Stimulated activated CD8-positive, alpha-beta memory T cell treated with anti-CD3 and anti-CD28 coated beads, Interleukin-2, amount 100 ng/mL, for 1 hour (primary cell): ENCODE measurements around the gene UPF3A.
A peak's percentile ranks its signal among the peaks of the same experiment; 100 is the strongest.
"Not testable (repeated sequence)": the region's sequence is repeated elsewhere in the genome, so short reads cannot be mapped to it uniquely, and the experiment has no call there.

Experiments
- DNase-seq, 2 donors: peaks; one replicate each; pipeline ENCODE4 v3.0.0-alpha.2; 2020; ENCODE audit warnings: low read depth in 2 of 2

Gene UPF3A

DNA sequence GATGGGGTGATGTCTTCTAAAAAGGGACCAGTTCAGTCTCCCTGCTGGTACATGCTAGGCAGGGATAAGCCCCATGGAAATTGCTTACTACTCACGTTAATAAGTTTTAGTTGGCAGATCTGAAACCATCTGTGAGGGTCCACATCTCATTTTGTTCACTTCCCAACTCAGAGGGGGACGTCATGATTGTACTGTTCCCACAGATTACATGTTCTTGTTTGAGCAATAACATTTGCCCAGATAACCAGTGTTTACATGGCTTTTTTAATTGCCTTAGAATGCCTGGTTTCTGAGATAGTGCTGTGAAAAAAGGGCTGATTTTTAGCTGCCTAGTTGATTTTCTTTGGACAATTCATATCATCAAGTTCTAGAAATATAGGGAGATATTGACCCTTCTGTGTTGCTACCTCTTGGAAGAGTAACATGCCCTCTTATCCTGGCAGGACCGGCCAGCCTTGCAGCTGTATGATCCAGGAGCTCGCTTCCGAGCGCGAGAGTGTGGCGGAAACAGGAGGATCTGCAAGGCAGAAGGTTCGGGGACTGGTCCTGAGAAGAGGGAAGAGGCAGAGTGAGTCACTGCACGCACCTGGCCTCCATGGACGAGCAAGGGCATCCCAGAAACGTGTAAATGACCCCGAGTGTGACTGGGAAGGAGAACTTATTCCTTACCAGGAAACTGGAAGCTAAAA is 23.1 kb downstream of the UPF3A start:
- DNase-seq: no peak

DNA sequence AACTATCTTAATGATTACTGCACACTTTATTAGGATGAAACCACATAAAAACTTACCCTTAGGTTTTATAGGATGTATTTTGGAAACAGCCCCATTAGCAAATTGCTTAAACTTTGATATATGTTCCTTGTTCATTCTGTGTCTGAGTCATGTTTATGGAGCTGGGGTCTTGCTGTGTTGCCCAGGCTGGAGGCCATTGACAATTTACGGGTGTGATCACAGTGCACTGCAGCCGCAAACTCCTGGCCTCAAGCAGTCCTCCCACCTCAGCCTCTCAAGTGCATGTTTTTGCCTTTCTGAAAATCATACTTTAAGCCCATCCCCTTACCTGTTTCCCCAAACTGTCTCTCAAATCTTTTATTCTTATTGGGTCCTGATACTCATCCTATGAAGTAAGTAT is 27.7 kb downstream of the UPF3A start:
- no peak for DNase-seq

- no peak for DNase-seq
Observed at GRCh38 chr13:114309806-114310410, 28.5 kb downstream of the UPF3A start.

GRCh38 chr13:114310956-114311355 is 29.6 kb downstream of the UPF3A start:
- no peak for DNase-seq

GRCh38 chr13:114311387-114311786 is 30.0 kb downstream of the UPF3A start:
- no peak for DNase-seq

GRCh38 chr13:114311908-114312307 is 30.5 kb downstream of the UPF3A start:
- no peak for DNase-seq

GRCh38 chr13:114313061-114313860 is 31.9 kb downstream of the UPF3A start:
- no peak for DNase-seq

GRCh38 chr13:114314074-114314912 is 32.9 kb downstream of the UPF3A start, which contains the start of gene CHAMP1:
CHAMP1 (plus strand) TSS chr13:114314503; CDS start chr13:114323843, 9,340 bp downstream.
- DNase-seq: peak; percentile 79 to 81

DNA sequence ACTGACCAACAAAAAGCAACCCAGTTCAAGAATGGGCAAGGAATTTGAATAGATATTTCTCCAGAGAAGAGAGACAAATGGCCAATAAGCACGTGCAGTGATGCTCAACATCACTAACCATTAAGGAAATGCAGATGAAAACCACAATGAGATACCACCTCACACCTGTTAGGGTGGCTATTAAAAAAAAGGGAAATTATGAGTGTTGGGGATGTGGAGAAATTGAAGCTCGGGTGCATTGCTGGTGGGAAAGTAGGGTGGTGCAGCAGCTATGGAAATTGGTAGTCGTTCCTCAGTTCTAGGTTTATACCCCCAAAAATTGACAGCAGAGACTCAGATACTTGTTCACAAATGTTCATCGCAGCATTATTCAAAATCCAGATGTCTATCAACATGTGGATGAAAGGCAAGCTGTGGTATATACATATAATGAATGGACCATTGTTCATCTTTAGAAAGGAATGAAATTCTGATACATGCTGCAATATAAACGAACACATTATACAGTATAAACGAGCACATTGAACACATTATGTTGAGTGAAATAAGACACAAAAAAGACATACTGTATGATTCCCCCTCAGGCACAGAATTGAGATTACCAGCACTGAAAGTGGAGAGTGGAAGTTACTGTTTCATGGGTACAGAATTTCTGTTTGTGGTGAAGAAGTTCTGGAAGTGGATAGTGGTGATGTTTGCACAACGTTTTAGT is 33.8 kb downstream of the UPF3A start:
- no peak for DNase-seq

DNA sequence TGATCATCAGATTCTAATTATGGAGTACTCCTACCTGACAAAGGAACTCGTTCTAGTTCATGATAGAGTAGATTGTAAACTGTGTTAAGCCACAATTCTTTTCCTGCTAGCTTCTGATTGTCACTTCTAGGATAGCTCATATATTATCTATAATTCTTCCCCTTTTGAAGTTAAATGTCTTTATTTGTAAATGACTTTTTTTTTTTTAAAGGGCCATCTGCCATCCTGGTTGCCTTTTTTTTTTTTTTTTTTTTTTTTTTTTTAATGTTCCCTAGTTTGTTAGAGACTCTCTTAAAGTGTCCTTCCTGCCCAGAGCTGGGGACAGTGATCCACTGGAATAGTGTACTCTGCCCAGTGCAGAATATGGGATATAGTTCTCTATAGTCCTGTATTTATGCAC is 37.2 kb downstream of the UPF3A start:
- DNase-seq: no peak

- DNase-seq: no peak
Observed at GRCh38 chr13:114319441-114319913, 38.1 kb downstream of the UPF3A start.

- no peak for DNase-seq
Observed at GRCh38 chr13:114320065-114320464, 38.7 kb downstream of the UPF3A start.

DNA sequence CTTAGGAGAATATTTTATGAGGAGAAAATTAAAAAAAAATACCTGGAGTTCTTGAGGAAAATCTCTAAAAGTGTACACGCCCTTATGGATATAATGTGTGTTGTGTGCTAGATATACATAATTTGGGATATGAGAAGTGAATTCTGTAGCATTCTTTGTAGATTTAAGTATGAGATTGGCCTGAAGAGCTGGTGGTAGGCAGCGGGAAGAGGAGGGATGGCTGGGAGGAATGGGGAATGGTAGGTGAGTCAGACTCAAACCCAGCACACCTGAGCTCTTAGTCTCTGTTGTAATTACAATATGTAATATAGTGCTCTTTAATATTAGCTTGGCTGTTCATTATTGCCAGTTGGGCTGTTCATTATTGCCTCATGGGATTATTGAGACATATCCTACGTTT is 39.9 kb downstream of the UPF3A start:
- DNase-seq: no peak

DNA sequence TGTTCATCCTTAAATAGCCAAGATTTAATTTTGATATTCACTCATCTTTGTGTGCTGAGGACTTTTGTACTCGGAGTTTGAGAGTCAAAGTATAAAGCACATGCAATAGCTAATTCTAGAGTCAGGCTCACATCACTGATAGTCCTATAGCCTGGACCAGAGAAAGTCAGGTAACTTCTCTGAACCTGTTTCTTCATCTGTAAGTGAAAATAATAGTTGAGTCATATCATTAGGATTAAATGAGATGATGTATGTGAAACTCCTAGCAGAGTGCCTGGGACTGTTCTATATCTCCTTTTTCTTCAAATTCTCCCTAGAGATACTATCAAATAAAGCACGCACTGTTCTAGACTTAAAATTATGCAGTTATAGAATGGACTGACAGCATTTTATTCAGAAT is 41.9 kb downstream of the UPF3A start:
- no peak for DNase-seq

- DNase-seq: no peak
Observed at GRCh38 chr13:114324334-114324733, 42.9 kb downstream of the UPF3A start.

DNA sequence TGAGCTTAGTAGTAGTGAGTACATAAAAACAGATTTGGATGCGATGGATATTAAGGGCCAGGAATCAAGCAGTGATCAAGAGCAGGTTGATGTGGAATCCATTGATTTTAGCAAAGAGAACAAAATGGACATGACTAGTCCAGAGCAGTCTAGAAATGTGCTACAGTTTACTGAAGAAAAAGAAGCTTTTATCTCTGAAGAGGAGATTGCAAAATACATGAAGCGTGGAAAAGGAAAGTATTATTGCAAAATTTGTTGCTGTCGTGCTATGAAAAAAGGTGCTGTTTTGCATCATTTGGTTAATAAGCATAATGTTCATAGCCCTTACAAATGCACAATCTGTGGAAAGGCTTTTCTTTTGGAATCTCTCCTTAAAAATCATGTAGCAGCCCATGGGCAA is 44.3 kb downstream of the UPF3A start:
- DNase-seq: no peak

DNA sequence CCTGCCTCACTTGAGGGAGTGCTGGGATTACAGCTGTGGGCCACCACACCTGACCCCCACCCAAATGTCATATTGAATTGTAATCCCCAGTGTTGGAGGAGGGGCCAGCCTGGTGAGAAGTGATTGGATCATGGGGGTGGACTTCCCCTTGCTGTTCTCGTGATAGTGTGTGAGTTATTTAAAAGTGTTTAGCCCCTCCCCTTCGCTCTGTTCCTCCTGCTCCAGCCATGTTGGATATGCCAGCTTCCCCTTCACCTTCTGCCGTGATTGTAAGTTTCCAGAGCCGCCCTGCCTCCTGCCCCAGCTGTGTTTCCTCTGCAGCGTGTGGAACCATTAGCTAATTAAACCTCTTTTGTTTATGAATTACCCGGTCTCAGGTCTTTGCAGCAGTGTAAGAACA is 46.6 kb downstream of the UPF3A start:
- DNase-seq: no peak

DNA sequence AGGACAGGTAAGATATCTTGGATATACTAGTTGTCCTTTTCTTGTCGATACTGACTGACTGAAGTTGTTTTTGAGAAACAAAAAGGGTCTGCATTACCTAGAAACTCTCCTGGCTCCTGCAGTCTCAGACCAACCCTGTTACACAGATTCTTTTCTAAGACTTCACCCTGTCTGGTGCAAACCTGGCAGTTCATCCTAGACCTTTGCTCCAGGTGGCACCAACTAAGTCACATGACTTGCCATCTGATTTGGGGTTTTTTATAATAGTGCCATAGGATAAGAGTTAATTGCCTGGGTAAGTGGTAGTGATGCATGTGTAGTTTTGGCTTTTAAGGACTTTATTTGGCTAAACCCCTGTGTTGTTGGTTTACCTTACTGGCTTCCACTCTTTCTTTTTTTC is 47.2 kb downstream of the UPF3A start:
- no peak for DNase-seq

DNA sequence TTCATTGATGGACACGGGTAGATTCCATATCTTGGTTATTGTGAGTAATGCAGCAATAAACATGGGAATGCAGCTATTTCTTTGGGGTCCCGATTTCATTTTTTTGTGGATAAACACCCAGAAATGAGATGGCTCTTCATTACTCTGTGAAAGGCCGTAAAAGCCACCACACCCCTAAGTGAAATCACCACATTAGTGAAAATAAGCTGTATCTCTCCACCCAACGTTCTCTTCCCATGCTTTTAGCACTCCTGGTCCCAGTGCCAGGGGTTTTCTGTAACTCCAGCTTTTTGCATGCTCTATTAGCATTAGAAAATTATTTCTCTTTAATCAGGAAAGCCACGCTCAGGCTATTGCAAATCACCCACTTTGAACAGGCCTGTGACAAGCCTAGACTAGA is 48.7 kb downstream of the UPF3A start:
- DNase-seq: no peak

- DNase-seq: not testable (repeated sequence)
Observed at GRCh38 chr13:114333881-114334280, 52.5 kb downstream of the UPF3A start.
